Measurements from ENCODE around the gene USO1.
"Not testable (repeated sequence)": the region's sequence is repeated elsewhere in the genome, so short reads cannot be mapped to it uniquely, and the experiment has no call there.

The USO1 gene

DNA sequence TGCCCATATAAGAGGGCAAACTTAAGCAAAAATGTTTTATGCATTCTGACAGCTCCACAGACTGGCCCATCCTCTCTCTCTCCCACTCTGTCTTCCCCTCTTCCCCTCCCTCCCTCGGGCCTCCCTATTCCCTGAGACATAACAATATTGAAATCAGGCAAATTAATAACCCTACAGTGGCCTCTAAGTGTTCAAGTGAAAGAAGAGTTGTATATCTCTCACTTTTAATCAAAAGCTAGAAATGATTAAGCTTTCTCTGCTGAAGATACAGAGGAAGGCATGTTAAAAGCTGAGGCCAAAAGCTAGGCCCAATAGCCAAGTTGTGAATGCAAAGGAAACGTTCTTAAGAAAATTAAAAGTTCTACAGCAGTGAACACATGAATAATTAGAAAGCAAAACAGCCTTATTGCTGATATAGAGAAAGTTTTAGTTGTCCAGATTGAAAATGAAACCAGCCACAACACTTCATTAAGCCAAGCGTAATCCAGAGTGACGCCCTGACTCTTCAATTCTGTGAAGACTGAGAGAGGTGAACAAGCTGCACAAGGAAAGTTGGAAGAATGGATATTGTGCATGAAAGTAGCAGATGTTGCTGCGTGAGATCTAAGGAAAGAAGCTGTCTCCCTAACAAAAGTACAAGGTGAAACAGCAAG lies 54.9 kb downstream of the USO1 start:
- DNase-seq: no peak

- no peak for DNase-seq
These were observed 56.9 kb downstream of the USO1 start for GRCh38 chr4:75781305-75781704.

GRCh38 chr4:75786526-75786925 lies 62.1 kb downstream of the USO1 start:
- no peak for DNase-seq

- no peak for DNase-seq
These were observed 62.6 kb downstream of the USO1 start for GRCh38 chr4:75786938-75787337.

DNA sequence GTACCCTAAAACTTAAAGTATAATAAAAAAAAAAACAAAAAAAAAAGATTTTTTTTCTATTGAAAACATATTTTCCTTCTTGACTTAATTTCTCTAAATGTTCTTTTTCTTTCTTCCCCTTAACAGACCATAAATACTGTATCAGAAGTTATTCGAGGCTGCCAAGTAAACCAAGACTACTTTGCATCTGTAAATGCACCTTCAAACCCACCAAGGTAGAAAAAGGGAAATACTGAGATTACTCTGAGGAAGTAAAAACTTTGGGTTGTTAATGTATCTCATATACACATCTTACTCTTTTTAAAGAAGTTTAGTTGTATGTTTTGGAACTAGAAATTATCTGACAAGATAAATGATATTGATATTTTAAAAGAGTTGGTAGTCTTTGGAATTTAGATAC lies 65.6 kb downstream of the USO1 start:
- DNase-seq: no peak

DNA sequence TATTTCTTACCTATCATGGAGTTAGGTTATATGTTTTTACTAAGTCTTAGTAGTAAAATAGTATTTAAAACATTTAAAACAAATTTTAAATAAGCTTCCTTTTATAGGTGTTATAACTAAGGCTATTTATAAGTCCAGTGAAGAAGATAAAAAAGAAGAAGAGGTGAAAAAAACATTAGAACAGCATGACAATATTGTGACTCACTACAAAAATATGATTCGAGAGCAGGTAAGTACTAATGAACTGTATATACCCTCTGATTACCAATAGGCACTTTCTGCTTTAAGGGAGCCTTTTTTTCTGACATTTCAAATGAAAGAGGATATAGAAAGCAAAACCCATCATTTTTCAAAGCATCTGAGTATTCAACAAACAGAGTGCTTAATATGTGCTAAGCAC lies 76.6 kb downstream of the USO1 start:
- no peak for DNase-seq

- not testable (repeated sequence) for DNase-seq
These were observed 81.7 kb downstream of the USO1 start for GRCh38 chr4:75806035-75806434.

DNA sequence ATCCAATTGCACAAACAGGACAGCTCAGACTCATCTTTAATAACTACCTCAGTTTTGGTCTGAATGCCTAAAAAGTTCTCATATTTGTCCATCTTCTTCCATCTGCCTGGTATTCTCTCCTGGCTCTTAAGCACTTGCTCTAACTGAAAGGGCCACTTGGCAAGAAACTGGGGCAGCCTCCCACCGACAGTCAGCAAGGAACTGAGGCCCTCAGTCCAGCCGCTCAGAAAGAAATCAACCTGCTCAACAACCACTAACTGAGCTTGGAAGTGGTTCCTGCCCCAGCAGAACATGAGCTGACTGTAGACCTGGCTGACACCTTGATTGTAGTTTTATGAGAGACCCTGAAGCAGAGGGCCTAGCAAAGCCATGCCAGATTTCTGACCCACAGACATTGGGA lies 93.5 kb downstream of the USO1 start:
- DNase-seq: no peak

- peak; percentile 2 for DNase-seq
These were observed 94.7 kb downstream of the USO1 start for GRCh38 chr4:75819121-75819520.

DNA sequence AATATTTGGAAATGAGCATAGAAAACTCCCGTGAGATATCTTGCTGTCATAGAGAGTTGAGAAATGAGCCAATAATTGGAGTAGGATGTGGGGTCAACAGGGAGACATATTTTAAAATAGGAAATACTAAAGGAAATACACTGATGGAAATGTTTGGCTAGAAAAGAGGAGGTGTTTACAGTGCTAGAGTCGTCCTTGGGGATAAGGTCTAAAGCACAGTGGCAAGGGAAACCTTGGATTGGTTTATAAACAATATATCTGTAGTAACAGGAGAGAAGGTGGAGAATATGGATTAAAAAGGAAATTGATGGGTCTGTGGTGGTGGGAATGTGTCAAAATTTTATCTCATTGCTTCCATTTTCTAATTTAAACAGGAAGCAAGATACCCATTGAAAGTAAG lies 95.8 kb downstream of the USO1 start:
- no peak for DNase-seq

GRCh38 chr4:75820676-75821075 lies 96.3 kb downstream of the USO1 start:
- DNase-seq: no peak

DNA sequence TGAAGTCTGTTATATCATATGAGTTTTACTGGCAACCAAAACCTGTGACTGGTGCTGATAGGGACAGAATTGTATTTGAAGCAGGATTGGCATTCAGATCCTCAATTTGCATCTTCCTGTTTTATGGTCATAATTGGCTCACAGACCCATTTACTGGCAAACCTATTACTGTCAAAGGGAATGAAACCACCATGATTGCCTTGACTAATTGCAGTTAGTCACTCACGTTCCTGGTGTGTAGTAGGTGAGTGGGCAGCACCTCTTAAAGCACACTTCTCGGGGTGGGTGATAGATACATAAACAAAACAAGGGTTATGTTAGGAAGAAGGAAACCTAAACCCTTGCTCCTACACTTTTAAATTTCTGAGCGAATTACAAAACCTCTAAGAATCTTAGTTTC lies 96.8 kb downstream of the USO1 start:
- no peak for DNase-seq

- no peak for DNase-seq
These were observed 97.6 kb downstream of the USO1 start for GRCh38 chr4:75821966-75822365.

DNA sequence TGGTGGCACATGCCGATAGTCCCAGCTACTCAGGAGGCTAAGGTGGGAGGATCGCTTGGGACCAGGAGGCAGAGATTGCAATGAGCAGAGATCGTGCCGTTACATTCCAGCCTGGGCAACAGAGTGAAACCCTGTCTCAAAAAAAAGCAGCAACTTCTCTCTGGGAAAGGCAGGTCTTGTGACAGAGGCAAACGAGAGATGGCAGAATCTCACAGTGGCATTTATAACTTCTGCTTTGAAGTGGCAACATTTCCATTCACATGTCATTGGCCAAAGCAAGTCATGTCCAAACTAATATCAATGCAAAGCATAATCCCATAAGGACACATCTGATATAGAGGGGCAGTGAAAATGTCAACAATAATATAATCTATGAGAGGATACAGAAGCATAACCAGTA lies 98.0 kb downstream of the USO1 start:
- no peak for DNase-seq

- no peak for DNase-seq
These were observed 99.4 kb downstream of the USO1 start for GRCh38 chr4:75823812-75824211.

GRCh38 chr4:75830906-75831305 lies 106.5 kb downstream of the USO1 start:
- DNase-seq: no peak

- peak; percentile 24 for DNase-seq
These were observed 107.6 kb downstream of the USO1 start for GRCh38 chr4:75831856-75832405.

DNA sequence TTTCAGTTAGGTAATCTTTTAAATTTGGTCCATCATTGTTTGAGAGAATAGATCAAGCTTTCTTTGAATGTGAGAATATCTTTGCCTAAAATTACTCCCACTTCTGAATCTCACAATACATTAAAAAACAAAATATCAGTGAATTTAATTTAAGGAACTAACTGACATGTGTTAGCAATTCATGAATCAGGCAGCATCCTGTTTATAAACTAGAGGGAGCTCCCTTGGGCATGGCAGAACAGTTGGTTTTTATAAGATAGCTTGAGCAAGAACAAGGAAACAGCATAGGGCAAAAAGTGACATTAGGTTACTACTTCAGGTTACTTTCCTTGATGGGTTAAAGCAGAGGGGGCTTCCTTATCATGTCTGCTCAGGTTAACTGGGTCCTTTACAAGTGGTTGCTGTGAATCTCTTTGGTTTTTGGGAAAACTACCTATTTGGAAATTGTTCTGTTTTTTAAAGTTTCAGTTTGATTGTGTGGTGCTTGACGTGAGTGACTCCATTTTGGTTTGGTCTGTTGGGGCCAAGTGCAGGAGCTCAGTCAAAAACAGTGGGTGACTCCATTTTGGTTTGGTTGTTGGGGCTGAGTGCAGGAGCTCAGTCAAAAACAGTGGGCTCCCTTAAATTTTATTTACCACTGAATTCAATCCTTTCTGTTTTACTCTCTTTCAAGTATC lies 109.9 kb downstream of the USO1 start:
- no peak for DNase-seq

DNA sequence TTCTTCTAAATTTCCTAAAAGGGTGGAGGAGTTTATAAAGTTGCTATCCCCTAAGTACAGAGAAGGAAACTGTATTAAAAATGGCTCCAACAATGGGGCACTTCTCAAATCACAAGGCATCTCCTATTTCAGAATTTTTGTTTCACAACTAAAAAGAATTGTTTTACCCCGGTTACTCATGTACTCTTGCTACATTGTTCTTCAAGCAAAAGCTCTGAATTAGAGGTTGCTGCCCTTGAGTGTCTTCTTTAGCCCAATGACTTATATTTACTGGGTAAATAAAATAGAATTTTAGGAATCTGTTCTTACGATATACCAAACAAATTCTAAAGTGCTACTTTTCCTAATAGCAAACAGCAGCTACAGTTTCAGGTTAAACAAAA lies 110.4 kb downstream of the USO1 start:
- DNase-seq: no peak

- peak; percentile 15 for DNase-seq
These were observed 117.5 kb downstream of the USO1 start for GRCh38 chr4:75841641-75842520.

DNA sequence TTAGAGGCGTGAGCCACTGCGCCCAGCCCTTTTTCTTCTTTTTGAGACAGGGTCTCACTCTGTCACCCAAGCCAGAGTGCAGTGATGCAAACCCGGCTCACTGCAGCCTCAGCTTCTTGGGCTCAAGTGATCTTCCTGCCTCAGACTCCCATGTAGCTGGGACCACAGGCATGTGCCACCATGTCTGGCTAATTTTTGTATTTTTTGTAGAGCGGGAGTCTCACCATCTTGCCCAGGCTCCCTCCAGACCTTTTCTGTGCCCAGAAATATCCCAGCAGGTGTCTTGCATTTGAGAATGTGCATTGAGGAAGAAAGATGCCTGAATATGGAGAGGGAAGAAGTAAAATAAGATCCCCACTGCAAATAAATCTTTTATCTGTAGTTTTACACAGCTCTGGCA lies 119.2 kb downstream of the USO1 start:
- DNase-seq: no peak

GRCh38 chr4:75844151-75844662 lies 119.8 kb downstream of the USO1 start:
- DNase-seq: no peak

DNA sequence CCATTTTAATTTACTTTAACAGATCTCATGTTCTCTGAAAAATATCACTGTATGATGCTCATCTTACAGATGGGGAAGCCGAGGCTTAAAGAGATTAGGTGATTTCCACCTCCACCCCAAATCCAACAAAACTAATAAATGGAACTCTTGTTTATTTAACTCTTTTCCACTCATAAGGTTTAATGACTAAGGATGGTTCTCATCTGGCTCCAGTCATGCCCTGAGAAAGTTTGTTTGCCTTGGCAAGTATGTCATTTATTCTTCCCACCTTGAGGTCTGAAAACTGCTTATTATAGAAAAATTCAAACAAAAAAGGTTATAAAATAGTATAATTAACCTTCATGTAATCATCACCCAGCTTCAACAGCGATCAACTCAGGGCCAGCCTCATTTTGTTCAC lies 121.6 kb downstream of the USO1 start:
- no peak for DNase-seq

All from DMS79 treated with DMSO at 0.1 percent for 48 hours (cell line).